H1 (cell line): ENCODE measurements around the gene MIPEP.

ENCODE experiments used
- ASH2L ChIP-seq: fragments of 200-600, 300-600 bp; sonication (generic); IDR thresholded peaks from one replicate; pipeline ENCODE4 v1.7.1; 2017; ENCODE audit warnings: low read length
- BRCA1 ChIP-seq: IDR thresholded peaks from 2 replicates; pipeline ENCODE4 v1.6.1; 2012; ENCODE audit warnings: low read depth, low read length, improper control_type of control experiment
- CREB1 ChIP-seq: IDR thresholded peaks from 2 replicates; pipeline ENCODE4 v1.6.1; 2012; ENCODE audit warnings: inconsistent platforms
- EZH2 ChIP-seq: fragments of 200-600 bp; sonication (generic); IDR thresholded peaks from 2 replicates; pipeline ENCODE4 v1.7.1; 2012; ENCODE audit warnings: low read depth, mild to moderate bottlenecking, moderate library complexity, low read length, inconsistent platforms; ENCODE audit not compliant: severe bottlenecking
- POLR2A ChIP-seq, 2 experiments: IDR thresholded peaks; 1 replicate in 1 of 2; 2 replicates in 1 of 2; pipeline ENCODE4 v1.6.1; 2011; ENCODE audit warnings: low read depth in 2 of 2, low read length in 2 of 2, mild to moderate bottlenecking in 2 of 2; ENCODE audit errors: control extremely low read depth in 1 of 2
- POLR2AphosphoS5 ChIP-seq: IDR thresholded peaks from 2 replicates; pipeline ENCODE4 v1.6.1; 2011; ENCODE audit warnings: low read depth, low read length
- SAP30 ChIP-seq: fragments of 300-600 bp; sonication (generic); IDR thresholded peaks from 2 replicates; pipeline ENCODE4 v1.7.1; 2012; ENCODE audit warnings: low read length, moderate library complexity, mild to moderate bottlenecking, inconsistent platforms; ENCODE audit not compliant: insufficient read depth, insufficient replicate concordance
- SIN3A ChIP-seq, 2 experiments: IDR thresholded peaks in 1 of 2; conservative IDR thresholded peaks in 1 of 2; 2 replicates each; pipeline ENCODE4 v1.6.1; 2011 to 2012; ENCODE audit warnings: low read length in 2 of 2, improper control_type of control experiment in 1 of 2, low read depth in 1 of 2, mild to moderate bottlenecking in 1 of 2
- TCF12 ChIP-seq: IDR thresholded peaks from 2 replicates; pipeline ENCODE4 v1.6.1; 2011; ENCODE audit warnings: low read depth, mild to moderate bottlenecking, low read length
- USF2 ChIP-seq: IDR thresholded peaks from 2 replicates; pipeline ENCODE4 v1.6.1; 2011; ENCODE audit warnings: low read length, improper control_type of control experiment
- YY1 ChIP-seq: IDR thresholded peaks from 2 replicates; pipeline ENCODE4 v1.6.1; 2011; ENCODE audit warnings: low read depth, mild to moderate bottlenecking, low read length
- TF ChIP-seq, protein P1 (sequence below), 3 experiments: IDR thresholded peaks; 1 replicate in 2 of 3; 2 replicates in 1 of 3; pipeline versions ENCODE4 v1.5.1 to v1.6.1; 2011; ENCODE audit warnings: low read length in 3 of 3, mild to moderate bottlenecking in 3 of 3, inconsistent platforms in 2 of 3, low read depth in 1 of 3, moderate library complexity in 1 of 3; ENCODE audit not compliant: insufficient read depth in 1 of 3; ENCODE audit errors: control extremely low read depth in 1 of 3
- TF ChIP-seq, protein P2 (sequence below): IDR thresholded peaks from 2 replicates; pipeline ENCODE4 v1.6.1; 2012; ENCODE audit warnings: inconsistent platforms

- no peak for TF ChIP-seq SIN3A (conservative IDR thresholded peaks at IDR 0.05 in 1 of 2, IDR thresholded peaks at IDR 0.05 in 1 of 2; ENCODE audit: low read depth in 1 of 2, low read length in 2 of 2)
- TF ChIP-seq EZH2: no peak
- no peak for TF ChIP-seq BRCA1
- TF ChIP-seq SAP30: no peak
- no peak for TF ChIP-seq POLR2AphosphoS5
- TF ChIP-seq, protein P1, sequence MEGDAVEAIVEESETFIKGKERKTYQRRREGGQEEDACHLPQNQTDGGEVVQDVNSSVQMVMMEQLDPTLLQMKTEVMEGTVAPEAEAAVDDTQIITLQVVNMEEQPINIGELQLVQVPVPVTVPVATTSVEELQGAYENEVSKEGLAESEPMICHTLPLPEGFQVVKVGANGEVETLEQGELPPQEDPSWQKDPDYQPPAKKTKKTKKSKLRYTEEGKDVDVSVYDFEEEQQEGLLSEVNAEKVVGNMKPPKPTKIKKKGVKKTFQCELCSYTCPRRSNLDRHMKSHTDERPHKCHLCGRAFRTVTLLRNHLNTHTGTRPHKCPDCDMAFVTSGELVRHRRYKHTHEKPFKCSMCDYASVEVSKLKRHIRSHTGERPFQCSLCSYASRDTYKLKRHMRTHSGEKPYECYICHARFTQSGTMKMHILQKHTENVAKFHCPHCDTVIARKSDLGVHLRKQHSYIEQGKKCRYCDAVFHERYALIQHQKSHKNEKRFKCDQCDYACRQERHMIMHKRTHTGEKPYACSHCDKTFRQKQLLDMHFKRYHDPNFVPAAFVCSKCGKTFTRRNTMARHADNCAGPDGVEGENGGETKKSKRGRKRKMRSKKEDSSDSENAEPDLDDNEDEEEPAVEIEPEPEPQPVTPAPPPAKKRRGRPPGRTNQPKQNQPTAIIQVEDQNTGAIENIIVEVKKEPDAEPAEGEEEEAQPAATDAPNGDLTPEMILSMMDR (IDR thresholded peaks at IDR 0.05; ENCODE audit: control extremely low read depth in 1 of 3, insufficient read depth in 1 of 3, low read depth in 1 of 3, low read length in 3 of 3): no peak
- no peak for TF ChIP-seq POLR2A (IDR thresholded peaks at IDR 0.05; ENCODE audit: control extremely low read depth in 1 of 2, low read depth in 2 of 2, low read length in 2 of 2)
- no peak for TF ChIP-seq USF2
- TF ChIP-seq, protein P2, sequence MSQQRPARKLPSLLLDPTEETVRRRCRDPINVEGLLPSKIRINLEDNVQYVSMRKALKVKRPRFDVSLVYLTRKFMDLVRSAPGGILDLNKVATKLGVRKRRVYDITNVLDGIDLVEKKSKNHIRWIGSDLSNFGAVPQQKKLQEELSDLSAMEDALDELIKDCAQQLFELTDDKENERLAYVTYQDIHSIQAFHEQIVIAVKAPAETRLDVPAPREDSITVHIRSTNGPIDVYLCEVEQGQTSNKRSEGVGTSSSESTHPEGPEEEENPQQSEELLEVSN: no peak
- no peak for TF ChIP-seq YY1
- no peak for TF ChIP-seq CREB1
- no peak for TF ChIP-seq TCF12
- TF ChIP-seq ASH2L: no peak
Measured at GRCh38 chr13:23743278-23744076, 145.7 kb downstream of the MIPEP start.
